NCI-H510A treated with DMSO at 0.1 percent for 48 hours (cell line): Measurements from ENCODE around the gene XBP1.
"Not testable (repeated sequence)": the region's sequence is repeated elsewhere in the genome, so short reads cannot be mapped to it uniquely, and the experiment has no call there.

ENCODE experiments used
- DNase-seq: peaks from one replicate; lab custom pipeline; 2025; lab: John Stamatoyannopoulos, UW

The XBP1 gene

GRCh38 chr22:28800308-28801041 lies at the start of gene XBP1:
XBP1 (minus strand) TSS chr22:28800569.
- peak; percentile 68 for DNase-seq

- DNase-seq: no peak
Observed at GRCh38 chr22:28846994-28847393, 46.6 kb upstream of the XBP1 start.

- not testable (repeated sequence) for DNase-seq
Observed at GRCh38 chr22:28844277-28844676, 43.9 kb upstream of the XBP1 start.

- no peak for DNase-seq
Observed at GRCh38 chr22:28843633-28844032, 43.3 kb upstream of the XBP1 start.

- DNase-seq: no peak
Observed at GRCh38 chr22:28841111-28841510, 40.7 kb upstream of the XBP1 start.

- no peak for DNase-seq
Observed at GRCh38 chr22:28838971-28839370, 38.6 kb upstream of the XBP1 start.

GRCh38 chr22:28837640-28838039 lies 37.3 kb upstream of the XBP1 start:
- DNase-seq: no peak

- no peak for DNase-seq
Observed at GRCh38 chr22:28835630-28836189, 35.3 kb upstream of the XBP1 start.

- no peak for DNase-seq
Observed at GRCh38 chr22:28833276-28833923, 33.0 kb upstream of the XBP1 start.

GRCh38 chr22:28832731-28833130 lies 32.4 kb upstream of the XBP1 start:
- DNase-seq: no peak

- DNase-seq: no peak
Observed at GRCh38 chr22:28831140-28832072, 31.0 kb upstream of the XBP1 start.

- no peak for DNase-seq
Observed at GRCh38 chr22:28830441-28830840, 30.1 kb upstream of the XBP1 start.

GRCh38 chr22:28829358-28830181 lies 29.2 kb upstream of the XBP1 start:
- peak; percentile 40 for DNase-seq

GRCh38 chr22:28826921-28827320 lies 26.6 kb upstream of the XBP1 start:
- DNase-seq: no peak

- not testable (repeated sequence) for DNase-seq
Observed at GRCh38 chr22:28826430-28826829, 26.1 kb upstream of the XBP1 start.

- DNase-seq: not testable (repeated sequence)
Observed at GRCh38 chr22:28824455-28824854, 24.1 kb upstream of the XBP1 start.

- peak; percentile 84 for DNase-seq
Observed at GRCh38 chr22:28822930-28823551, 22.7 kb upstream of the XBP1 start.

- DNase-seq: no peak
Observed at GRCh38 chr22:28821452-28821851, 21.1 kb upstream of the XBP1 start.

GRCh38 chr22:28820885-28821284 lies 20.5 kb upstream of the XBP1 start:
- no peak for DNase-seq

- DNase-seq: no peak
Observed at GRCh38 chr22:28819253-28820096, 19.1 kb upstream of the XBP1 start.
